HG03066 (cell line): ENCODE data around the gene MRPL32.
A peak's percentile ranks its signal among the peaks of the same experiment; 100 is the strongest.

Source experiments
- ATAC-seq: cut with Tn5 transposase; IDR thresholded peaks from one replicate; pipeline ENCODE4 v1.9.1; 2021; ENCODE audit warnings: low read depth; ENCODE audit not compliant: unreplicated experiment

MRPL32 gene

GRCh38 chr7:42925630-42926029 is 6.5 kb upstream of the MRPL32 start:
- no peak for ATAC-seq

DNA sequence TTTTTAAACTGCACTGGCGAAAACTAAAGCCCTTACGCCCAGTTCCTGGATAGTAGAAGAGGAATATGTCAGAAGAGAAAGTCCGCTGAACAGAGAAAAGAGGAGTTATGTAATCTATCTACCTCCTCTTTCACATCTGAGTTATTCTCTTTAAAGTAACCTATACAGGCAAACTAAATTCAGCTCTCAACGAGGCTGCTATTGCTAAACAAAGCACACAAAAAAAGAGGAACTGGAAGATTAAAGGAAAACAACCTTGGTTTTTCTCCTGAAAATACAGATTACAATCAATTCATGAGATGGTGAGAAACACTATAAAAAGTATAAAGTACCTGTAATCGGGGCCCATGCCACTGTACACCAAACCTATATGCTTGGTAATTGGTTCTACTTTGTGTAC is 6.0 kb upstream of the MRPL32 start:
- ATAC-seq: no peak

DNA sequence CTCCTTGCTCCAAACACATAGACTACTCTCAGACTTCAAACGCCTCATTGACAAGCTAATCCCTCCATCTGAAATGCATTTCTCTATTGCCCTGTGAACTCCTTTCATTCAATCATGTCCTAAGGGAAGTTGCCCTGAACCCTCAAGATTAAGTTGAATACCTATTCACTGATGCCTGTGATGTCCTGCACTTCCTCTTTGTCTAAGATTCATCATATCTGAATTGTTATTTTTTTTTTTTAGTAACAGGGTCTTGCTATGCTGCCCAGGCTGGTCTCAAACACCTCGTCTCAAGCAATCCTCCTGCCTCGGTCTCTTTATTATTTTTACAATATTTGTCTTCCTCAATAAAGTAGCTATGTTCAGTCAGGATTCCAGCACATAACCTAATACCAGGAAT is 3.4 kb upstream of the MRPL32 start:
- no peak for ATAC-seq

DNA sequence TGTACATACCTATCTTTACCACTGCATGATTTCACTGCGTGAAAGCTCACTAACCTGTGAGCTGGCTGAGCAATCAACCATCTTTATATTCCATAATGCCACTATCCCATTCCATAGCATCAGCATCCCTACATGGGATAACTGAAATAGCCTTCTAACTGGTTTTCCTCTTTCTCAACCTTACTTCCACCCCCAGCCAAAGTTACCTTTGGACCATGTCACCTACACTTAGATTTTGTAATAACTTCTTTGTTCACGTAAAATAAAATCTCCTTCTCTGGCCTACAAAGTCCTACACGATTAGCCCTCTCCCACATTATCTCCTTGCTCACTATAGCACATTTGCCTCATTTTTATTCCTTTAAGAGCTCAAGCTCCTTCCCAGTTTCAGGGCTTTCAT is 2.7 kb upstream of the MRPL32 start:
- ATAC-seq: no peak

GRCh38 chr7:42930889-42931288 is 1.3 kb upstream of the MRPL32 start:
- ATAC-seq: no peak

DNA sequence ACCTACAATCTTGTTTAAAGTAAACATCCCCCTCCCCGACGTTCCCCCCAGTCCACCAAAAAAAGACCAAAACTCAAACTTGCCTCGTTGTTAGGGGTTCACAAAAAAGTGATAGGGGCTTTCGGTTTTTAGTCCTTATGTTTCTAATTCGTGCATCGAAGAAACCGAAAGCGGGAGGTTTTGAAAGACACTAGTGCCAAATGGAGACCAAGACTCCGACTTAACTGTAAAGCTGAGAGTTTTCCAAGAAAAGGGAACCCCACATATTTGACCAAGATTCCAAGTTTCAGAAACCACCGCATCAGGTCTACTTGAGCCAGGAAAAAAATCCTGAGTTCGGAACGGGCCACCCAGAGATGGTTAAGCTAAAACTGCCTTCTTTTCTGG is 736 bp upstream of the MRPL32 start:
- no peak for ATAC-seq

DNA sequence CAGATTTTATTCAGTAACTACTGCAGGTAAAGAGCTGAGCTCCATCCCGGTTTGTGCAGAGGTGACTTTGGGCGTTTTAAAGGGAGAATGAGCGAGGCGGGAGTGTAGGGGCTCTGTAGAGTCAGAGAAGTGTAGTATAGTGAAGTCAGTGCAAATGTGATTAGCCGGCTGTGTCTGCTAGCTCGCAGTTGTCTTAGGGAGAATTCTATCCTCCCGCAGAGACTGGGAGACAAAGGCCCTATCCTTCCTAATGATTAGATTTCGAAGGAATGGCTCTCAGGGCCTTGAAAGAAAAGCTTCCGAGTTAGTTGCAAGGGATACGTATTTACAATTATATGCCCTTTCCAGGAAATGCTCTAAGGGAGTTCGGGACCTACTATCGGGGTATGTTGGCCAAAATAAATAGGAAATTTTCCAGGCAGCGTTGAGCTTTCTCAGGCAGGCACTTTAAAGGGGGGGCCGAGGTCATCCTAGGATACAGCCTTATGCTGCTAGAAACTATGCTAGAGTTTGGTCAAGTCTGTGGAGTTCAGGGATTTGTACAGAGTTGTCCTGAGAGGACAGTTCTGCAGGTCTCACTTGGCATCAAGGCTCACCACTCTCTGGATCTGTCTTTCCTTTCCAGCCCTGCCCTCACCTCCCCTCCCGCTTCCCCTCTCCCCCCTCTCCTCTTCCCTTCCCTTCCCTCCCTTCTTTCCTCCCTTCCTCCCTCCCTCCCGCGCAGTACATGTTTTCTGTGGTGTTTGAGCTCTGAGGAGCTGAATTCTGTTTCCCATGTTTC is 825 bp downstream of the MRPL32 start:
- no peak for ATAC-seq

- no peak for ATAC-seq
Observed at GRCh38 chr7:42934291-42934690, 2.1 kb downstream of the MRPL32 start.

DNA sequence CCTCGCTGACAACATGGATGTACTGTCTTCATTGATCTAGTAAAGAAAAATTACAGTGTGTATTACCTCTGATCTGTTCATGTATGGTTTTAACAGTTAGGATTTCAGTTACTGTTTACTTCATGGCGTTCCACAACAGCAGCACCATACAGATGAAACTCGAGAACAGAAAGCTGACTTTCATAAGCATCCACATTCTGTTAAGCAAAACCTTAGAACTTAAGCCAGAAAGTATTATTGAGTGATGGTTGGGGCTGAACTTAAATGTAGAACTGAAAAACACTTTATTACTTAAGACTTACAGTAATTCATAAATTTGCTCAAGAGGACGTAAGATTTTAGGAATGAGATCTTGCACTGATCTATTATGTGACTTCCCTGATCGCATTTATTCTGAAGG is 3.7 kb downstream of the MRPL32 start:
- ATAC-seq: no peak

- no peak for ATAC-seq
Observed at GRCh38 chr7:42939457-42940240, 7.5 kb downstream of the MRPL32 start.

- peak; percentile 34 for ATAC-seq
Observed at GRCh38 chr7:42940985-42941847, 9.0 kb downstream of the MRPL32 start.

GRCh38 chr7:42945821-42946626 is 13.8 kb downstream of the MRPL32 start:
- peak; percentile 70 for ATAC-seq

GRCh38 chr7:42946627-42946950 is 14.4 kb downstream of the MRPL32 start:
- ATAC-seq: no peak

GRCh38 chr7:42947521-42947920 is 15.3 kb downstream of the MRPL32 start:
- ATAC-seq: no peak

- ATAC-seq: no peak
Observed at GRCh38 chr7:42950417-42950816, 18.2 kb downstream of the MRPL32 start.

- ATAC-seq: no peak
Observed at GRCh38 chr7:42952328-42952727, 20.2 kb downstream of the MRPL32 start.

GRCh38 chr7:42953994-42954393 is 21.8 kb downstream of the MRPL32 start:
- ATAC-seq: no peak

GRCh38 chr7:42956062-42956461 is 23.9 kb downstream of the MRPL32 start:
- no peak for ATAC-seq

DNA sequence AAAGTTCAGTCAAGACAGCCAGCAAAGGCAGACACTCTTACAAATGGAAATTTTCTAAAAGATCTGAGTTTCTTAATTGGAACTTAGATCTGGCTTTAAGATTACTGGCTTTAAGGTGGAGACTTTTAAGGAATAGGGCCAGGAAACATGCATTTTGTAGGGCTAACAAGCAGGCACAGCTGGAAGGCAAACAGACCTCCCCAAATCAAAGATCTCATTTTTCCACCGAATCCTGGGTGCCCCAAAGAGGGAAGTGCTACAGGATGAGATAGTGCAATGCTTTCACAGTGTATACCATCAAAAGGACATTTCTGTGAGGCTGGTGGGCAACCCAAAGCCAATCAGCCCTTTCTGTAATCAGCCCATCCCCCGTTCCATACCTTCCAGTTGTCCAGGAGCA is 27.4 kb downstream of the MRPL32 start:
- no peak for ATAC-seq

- no peak for ATAC-seq
Observed at GRCh38 chr7:42960762-42961161, 28.6 kb downstream of the MRPL32 start.
